Measurements from ENCODE around the gene ANKRD65.
"Not testable (repeated sequence)": the region's sequence is repeated elsewhere in the genome, so short reads cannot be mapped to it uniquely, and the experiment has no call there.

ANKRD65 gene

GRCh38 chr1:1430114-1430982 lies 9.3 kb upstream of the ANKRD65 start:
- DNase-seq = no peak

- no peak for DNase-seq
Observed at GRCh38 chr1:1429671-1430073, 8.6 kb upstream of the ANKRD65 start.

GRCh38 chr1:1428967-1429366 lies 7.9 kb upstream of the ANKRD65 start:
- DNase-seq = not testable (repeated sequence)

GRCh38 chr1:1428174-1428573 lies 7.1 kb upstream of the ANKRD65 start:
- DNase-seq = no peak

- DNase-seq = no peak
Observed at GRCh38 chr1:1427820-1428148, 6.7 kb upstream of the ANKRD65 start.

GRCh38 chr1:1427106-1427819 lies 6.2 kb upstream of the ANKRD65 start:
- no peak for DNase-seq

- no peak for DNase-seq
Observed at GRCh38 chr1:1426496-1427105, 5.5 kb upstream of the ANKRD65 start.

- DNase-seq = no peak
Observed at GRCh38 chr1:1425753-1426495, 4.8 kb upstream of the ANKRD65 start.

- no peak for DNase-seq
Observed at GRCh38 chr1:1425426-1425752, 4.3 kb upstream of the ANKRD65 start.

- DNase-seq = no peak
Observed at GRCh38 chr1:1424707-1425106, 3.6 kb upstream of the ANKRD65 start.

GRCh38 chr1:1423245-1423597 lies 2.1 kb upstream of the ANKRD65 start:
- DNase-seq = no peak

GRCh38 chr1:1422465-1423244 lies 1.6 kb upstream of the ANKRD65 start:
- no peak for DNase-seq

- no peak for DNase-seq
Observed at GRCh38 chr1:1421907-1422464, 910 bp upstream of the ANKRD65 start.

GRCh38 chr1:1420654-1421141 lies 378 bp downstream of the ANKRD65 start:
- DNase-seq = no peak

GRCh38 chr1:1419813-1420653 lies 1.0 kb downstream of the ANKRD65 start:
- DNase-seq = no peak

- DNase-seq = no peak
Observed at GRCh38 chr1:1419363-1419812, 1.7 kb downstream of the ANKRD65 start.

GRCh38 chr1:1418464-1419362 lies 2.4 kb downstream of the ANKRD65 start:
- no peak for DNase-seq

- not testable (repeated sequence) for DNase-seq
Observed at GRCh38 chr1:1417825-1418463, 3.1 kb downstream of the ANKRD65 start.

GRCh38 chr1:1417396-1417795 lies 3.7 kb downstream of the ANKRD65 start:
- DNase-seq = not testable (repeated sequence)

All from suppressor macrophage treated with lipopolysaccharide for 4 hours (primary cell).